ENCODE measurements around the gene BMPER.

Gene BMPER

DNA sequence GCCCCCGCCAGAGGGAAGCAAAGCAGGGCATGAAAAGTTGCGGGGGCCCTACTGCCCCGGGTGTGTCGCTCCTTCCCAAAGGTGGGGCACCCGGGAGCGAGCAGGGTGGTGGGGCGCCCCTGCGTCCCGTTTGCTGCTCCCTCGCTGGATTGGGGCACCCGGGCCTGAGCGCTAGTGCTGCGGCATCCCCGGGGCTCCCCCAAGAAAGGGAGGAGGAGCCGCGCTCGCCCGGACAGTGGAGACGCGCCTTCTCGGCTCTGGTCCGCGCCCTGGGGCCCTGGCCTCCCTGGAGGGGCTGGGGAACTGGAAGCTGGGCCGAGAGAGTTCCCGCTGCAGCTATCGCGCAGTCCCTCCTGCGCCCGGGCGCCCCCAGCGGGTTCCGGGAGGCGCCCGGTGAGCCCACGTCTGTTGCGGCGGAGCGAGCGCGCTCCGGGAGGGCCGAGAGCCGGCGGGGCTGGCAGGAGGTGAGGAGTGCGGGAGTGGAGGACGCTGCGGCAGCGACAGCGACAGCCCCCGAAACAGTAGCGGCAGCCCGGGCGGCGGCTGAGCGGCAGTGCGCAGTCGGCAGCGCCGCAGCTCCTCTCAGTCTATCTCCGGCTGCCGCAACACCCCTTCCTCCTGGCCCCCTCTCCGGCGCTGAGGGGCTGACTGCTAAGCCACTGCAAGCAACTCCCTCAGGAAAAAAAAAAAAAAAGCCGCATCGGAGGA is 504 bp upstream of the BMPER start:
- Histone ChIP-seq H3K27me3 (ENCODE audit: control insufficient read depth in 2 of 2, insufficient read depth in 2 of 2, low read length in 2 of 2) (peaks cover 28 to 38% of the 10 kb centered on the region in 2 donors), H3K36me3 (ENCODE audit: control insufficient read depth in 2 of 2, insufficient read depth in 2 of 2, low read length in 2 of 2) (no peaks in the 10 kb centered on the region), H3K4me3 (ENCODE audit: low read length in 2 of 2) (peak overlapping the region; percentile 64 to 66), H3K4me1 (ENCODE audit: control insufficient read depth in 2 of 2, insufficient read depth in 2 of 2, low read length in 2 of 2) (peaks cover 7 to 13% of the 10 kb centered on the region in 2 donors), H3K9ac (ENCODE audit: low read depth in 1 of 2, low read length in 2 of 2) (peak overlapping the region in 1 of 2 donors; percentile 58), H3K9me3 (ENCODE audit: control insufficient read depth in 2 of 2, low read length in 2 of 2) (no peaks in the 10 kb centered on the region), H3K27ac (ENCODE audit: low read depth in 2 of 2, low read length in 2 of 2) (peak overlapping the region; percentile 26 to 41)

GRCh38 chr7:33906697-33907096 is 1.4 kb downstream of the BMPER start:
- Histone ChIP-seq H3K9ac (ENCODE audit: low read depth in 1 of 2, low read length in 2 of 2) (no peak overlapping the region), H3K9me3 (ENCODE audit: control insufficient read depth in 2 of 2, low read length in 2 of 2) (no peaks in the 10 kb centered on the region), H3K27me3 (ENCODE audit: control insufficient read depth in 2 of 2, insufficient read depth in 2 of 2, low read length in 2 of 2) (peaks cover 26 to 34% of the 10 kb centered on the region in 2 donors), H3K36me3 (ENCODE audit: control insufficient read depth in 2 of 2, insufficient read depth in 2 of 2, low read length in 2 of 2) (no peaks in the 10 kb centered on the region), H3K27ac (ENCODE audit: low read depth in 2 of 2, low read length in 2 of 2) (no peak overlapping the region), H3K4me3 (ENCODE audit: low read length in 2 of 2) (no peak overlapping the region), H3K4me1 (ENCODE audit: control insufficient read depth in 2 of 2, insufficient read depth in 2 of 2, low read length in 2 of 2) (peaks cover 7 to 13% of the 10 kb centered on the region in 2 donors)

DNA sequence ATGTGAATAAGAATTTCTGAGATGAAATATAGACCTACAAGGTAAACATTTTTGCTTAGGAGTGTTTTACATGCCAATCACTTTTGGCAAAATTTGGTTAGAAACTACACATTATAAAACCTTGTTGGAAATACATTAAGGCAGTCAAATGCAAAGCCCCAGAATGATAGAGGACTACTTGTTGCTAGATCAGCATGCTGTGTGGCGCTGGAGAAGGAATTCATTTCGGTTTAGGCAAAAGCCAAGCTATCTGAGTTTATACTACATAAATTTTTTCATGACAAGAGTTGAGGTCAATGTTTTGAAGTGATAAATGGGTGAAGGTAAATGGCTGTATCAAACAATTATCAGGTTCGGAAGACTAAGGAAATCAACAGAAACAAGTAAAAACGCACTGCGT is 2.3 kb downstream of the BMPER start:
- H3K9ac ChIP-seq (ENCODE audit: low read depth in 1 of 2, low read length in 2 of 2), result no peak overlapping the region
- no peaks in the 10 kb centered on the region for H3K9me3 ChIP-seq (ENCODE audit: control insufficient read depth in 2 of 2, low read length in 2 of 2)
- H3K4me1 ChIP-seq (ENCODE audit: control insufficient read depth in 2 of 2, insufficient read depth in 2 of 2, low read length in 2 of 2), result peaks cover 7 to 13% of the 10 kb centered on the region in 2 donors
- H3K4me3 ChIP-seq (ENCODE audit: low read length in 2 of 2), result no peak overlapping the region
- no peaks in the 10 kb centered on the region for H3K36me3 ChIP-seq (ENCODE audit: control insufficient read depth in 2 of 2, insufficient read depth in 2 of 2, low read length in 2 of 2)
- peaks cover 26 to 31% of the 10 kb centered on the region in 2 donors for H3K27me3 ChIP-seq (ENCODE audit: control insufficient read depth in 2 of 2, insufficient read depth in 2 of 2, low read length in 2 of 2)
- H3K27ac ChIP-seq (ENCODE audit: low read depth in 2 of 2, low read length in 2 of 2), result no peak overlapping the region

DNA sequence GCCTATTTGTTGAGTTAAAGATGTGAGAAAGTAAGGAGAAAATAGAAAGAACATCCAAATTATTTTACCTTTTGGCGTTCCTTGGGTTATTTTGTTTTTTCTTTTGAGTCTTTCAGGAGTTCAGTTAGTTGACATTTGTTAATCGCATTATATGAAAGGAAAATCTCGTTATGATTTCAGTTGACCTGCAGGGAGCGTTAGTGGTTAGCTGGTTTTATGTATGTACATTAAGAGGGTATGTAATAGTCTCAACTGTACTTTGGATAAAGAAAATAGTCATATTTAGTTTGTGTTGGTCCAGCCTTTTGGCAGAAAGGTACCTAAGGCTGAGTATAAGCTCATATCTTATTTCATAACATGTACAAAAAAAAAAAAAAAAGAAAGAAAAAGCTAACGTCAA is 4.0 kb downstream of the BMPER start:
- no peaks in the 10 kb centered on the region for H3K9me3 ChIP-seq (ENCODE audit: control insufficient read depth in 2 of 2, low read length in 2 of 2)
- no peak overlapping the region for H3K9ac ChIP-seq (ENCODE audit: low read depth in 1 of 2, low read length in 2 of 2)
- no peak overlapping the region for H3K4me3 ChIP-seq (ENCODE audit: low read length in 2 of 2)
- peaks cover 2 to 7% of the 10 kb centered on the region in 2 donors for H3K4me1 ChIP-seq (ENCODE audit: control insufficient read depth in 2 of 2, insufficient read depth in 2 of 2, low read length in 2 of 2)
- H3K27ac ChIP-seq (ENCODE audit: low read depth in 2 of 2, low read length in 2 of 2), result no peak overlapping the region
- H3K36me3 ChIP-seq (ENCODE audit: control insufficient read depth in 2 of 2, insufficient read depth in 2 of 2, low read length in 2 of 2), result no peaks in the 10 kb centered on the region
- H3K27me3 ChIP-seq (ENCODE audit: control insufficient read depth in 2 of 2, insufficient read depth in 2 of 2, low read length in 2 of 2), result peaks cover 15 to 18% of the 10 kb centered on the region in 2 donors

GRCh38 chr7:33909755-33910154 is 4.4 kb downstream of the BMPER start:
- no peak overlapping the region for H3K27ac ChIP-seq (ENCODE audit: low read depth in 2 of 2, low read length in 2 of 2)
- no peaks in the 10 kb centered on the region for H3K9me3 ChIP-seq (ENCODE audit: control insufficient read depth in 2 of 2, low read length in 2 of 2)
- peaks cover 13 to 14% of the 10 kb centered on the region in 2 donors for H3K27me3 ChIP-seq (ENCODE audit: control insufficient read depth in 2 of 2, insufficient read depth in 2 of 2, low read length in 2 of 2)
- peaks cover under 1 to 3% of the 10 kb centered on the region in 2 donors for H3K4me1 ChIP-seq (ENCODE audit: control insufficient read depth in 2 of 2, insufficient read depth in 2 of 2, low read length in 2 of 2)
- H3K9ac ChIP-seq (ENCODE audit: low read depth in 1 of 2, low read length in 2 of 2), result no peak overlapping the region
- H3K36me3 ChIP-seq (ENCODE audit: control insufficient read depth in 2 of 2, insufficient read depth in 2 of 2, low read length in 2 of 2), result no peaks in the 10 kb centered on the region
- no peak overlapping the region for H3K4me3 ChIP-seq (ENCODE audit: low read length in 2 of 2)

DNA sequence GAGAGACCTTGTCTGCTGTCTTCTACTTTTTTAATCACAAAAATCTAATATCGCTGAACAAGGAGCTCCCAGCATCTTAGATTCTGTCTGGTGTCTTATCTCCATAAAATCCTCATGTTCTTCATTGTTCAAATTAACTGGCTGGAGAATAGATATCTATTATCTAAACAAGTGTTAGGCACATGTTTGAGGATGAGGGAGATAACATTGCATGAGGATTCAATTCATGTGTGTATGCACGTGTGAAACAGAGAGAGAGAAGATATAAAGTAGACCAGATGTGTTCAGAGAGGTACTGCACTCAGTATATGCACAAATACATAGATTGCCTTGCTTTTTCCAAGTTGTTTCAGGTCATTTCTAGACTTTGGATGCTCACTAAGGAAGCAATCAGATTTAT is 5.4 kb downstream of the BMPER start:
- Histone ChIP-seq H3K9me3 (ENCODE audit: control insufficient read depth in 2 of 2, low read length in 2 of 2) (no peaks in the 10 kb centered on the region), H3K27ac (ENCODE audit: low read depth in 2 of 2, low read length in 2 of 2) (no peak overlapping the region), H3K4me1 (ENCODE audit: control insufficient read depth in 2 of 2, insufficient read depth in 2 of 2, low read length in 2 of 2) (no peaks in the 10 kb centered on the region), H3K27me3 (ENCODE audit: control insufficient read depth in 2 of 2, insufficient read depth in 2 of 2, low read length in 2 of 2) (peaks cover 13% of the 10 kb centered on the region in 2 donors), H3K36me3 (ENCODE audit: control insufficient read depth in 2 of 2, insufficient read depth in 2 of 2, low read length in 2 of 2) (no peaks in the 10 kb centered on the region), H3K9ac (ENCODE audit: low read depth in 1 of 2, low read length in 2 of 2) (no peak overlapping the region), H3K4me3 (ENCODE audit: low read length in 2 of 2) (no peak overlapping the region)

DNA sequence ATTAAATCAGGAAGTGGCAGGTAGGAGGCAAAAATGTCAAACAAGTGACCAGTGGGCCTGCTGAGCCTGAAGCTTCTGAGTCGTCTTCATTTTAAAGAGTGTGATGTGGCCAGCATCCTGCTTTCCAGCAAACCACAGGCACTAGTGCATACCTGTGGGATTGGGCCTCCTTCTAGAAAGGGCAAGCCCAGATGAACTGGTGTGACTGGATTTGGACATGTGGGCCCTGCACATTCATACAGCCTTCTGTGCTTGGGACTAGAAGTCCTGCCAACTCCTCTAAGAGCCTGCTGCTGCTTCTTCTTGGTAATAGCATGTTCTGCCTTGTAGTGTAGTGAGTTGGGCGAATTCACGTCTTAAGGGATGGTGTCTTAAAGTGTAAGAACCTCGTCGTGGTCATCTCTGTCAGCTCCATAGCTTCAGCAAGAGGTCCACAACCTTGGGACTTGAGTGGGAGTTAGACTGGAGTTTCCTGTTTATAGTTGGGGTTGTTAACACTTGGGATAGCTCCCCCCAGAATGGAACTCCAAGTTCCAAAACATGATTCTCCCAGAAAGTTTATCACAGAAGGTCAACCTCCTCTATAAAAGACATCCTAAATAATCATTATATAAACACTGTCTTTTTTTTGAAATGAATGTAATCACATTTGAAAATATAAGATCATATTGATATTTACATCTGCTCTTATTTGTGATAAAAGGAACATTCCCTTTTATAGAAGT is 11.2 kb downstream of the BMPER start:
- no peaks in the 10 kb centered on the region for H3K4me1 ChIP-seq (ENCODE audit: control insufficient read depth in 2 of 2, insufficient read depth in 2 of 2, low read length in 2 of 2)
- H3K9me3 ChIP-seq (ENCODE audit: control insufficient read depth in 2 of 2, low read length in 2 of 2), result no peaks in the 10 kb centered on the region
- no peak overlapping the region for H3K9ac ChIP-seq (ENCODE audit: low read depth in 1 of 2, low read length in 2 of 2)
- no peaks in the 10 kb centered on the region for H3K27me3 ChIP-seq (ENCODE audit: control insufficient read depth in 2 of 2, insufficient read depth in 2 of 2, low read length in 2 of 2)
- H3K4me3 ChIP-seq (ENCODE audit: low read length in 2 of 2), result no peak overlapping the region
- peak overlapping the region in 1 of 2 donors; percentile 15 for H3K27ac ChIP-seq (ENCODE audit: low read depth in 2 of 2, low read length in 2 of 2)
- no peaks in the 10 kb centered on the region for H3K36me3 ChIP-seq (ENCODE audit: control insufficient read depth in 2 of 2, insufficient read depth in 2 of 2, low read length in 2 of 2)

DNA sequence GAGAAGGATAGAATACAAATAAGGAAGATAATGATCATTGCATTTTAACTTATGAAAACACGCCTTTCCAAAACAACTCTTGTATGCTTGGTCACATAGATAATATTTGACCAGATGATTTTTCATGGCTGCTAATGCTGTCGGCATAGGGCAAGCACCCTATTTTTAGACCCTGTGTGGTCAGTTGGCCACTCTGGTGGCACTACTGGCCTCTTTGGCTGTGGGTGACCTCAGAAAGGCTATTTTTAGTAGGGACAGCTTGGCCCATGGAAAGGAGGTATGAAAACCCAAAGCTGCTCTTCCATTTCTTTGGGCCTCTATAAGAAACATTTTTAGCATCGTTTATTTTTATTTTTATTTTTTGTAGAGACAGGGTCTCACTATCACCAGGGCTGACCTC is 12.3 kb downstream of the BMPER start:
- no peak overlapping the region for H3K4me3 ChIP-seq (ENCODE audit: low read length in 2 of 2)
- H3K9ac ChIP-seq (ENCODE audit: low read depth in 1 of 2, low read length in 2 of 2), result no peak overlapping the region
- H3K9me3 ChIP-seq (ENCODE audit: control insufficient read depth in 2 of 2, low read length in 2 of 2), result no peaks in the 10 kb centered on the region
- H3K27me3 ChIP-seq (ENCODE audit: control insufficient read depth in 2 of 2, insufficient read depth in 2 of 2, low read length in 2 of 2), result no peaks in the 10 kb centered on the region
- H3K27ac ChIP-seq (ENCODE audit: low read depth in 2 of 2, low read length in 2 of 2), result no peak overlapping the region
- no peaks in the 10 kb centered on the region for H3K4me1 ChIP-seq (ENCODE audit: control insufficient read depth in 2 of 2, insufficient read depth in 2 of 2, low read length in 2 of 2)
- no peaks in the 10 kb centered on the region for H3K36me3 ChIP-seq (ENCODE audit: control insufficient read depth in 2 of 2, insufficient read depth in 2 of 2, low read length in 2 of 2)

DNA sequence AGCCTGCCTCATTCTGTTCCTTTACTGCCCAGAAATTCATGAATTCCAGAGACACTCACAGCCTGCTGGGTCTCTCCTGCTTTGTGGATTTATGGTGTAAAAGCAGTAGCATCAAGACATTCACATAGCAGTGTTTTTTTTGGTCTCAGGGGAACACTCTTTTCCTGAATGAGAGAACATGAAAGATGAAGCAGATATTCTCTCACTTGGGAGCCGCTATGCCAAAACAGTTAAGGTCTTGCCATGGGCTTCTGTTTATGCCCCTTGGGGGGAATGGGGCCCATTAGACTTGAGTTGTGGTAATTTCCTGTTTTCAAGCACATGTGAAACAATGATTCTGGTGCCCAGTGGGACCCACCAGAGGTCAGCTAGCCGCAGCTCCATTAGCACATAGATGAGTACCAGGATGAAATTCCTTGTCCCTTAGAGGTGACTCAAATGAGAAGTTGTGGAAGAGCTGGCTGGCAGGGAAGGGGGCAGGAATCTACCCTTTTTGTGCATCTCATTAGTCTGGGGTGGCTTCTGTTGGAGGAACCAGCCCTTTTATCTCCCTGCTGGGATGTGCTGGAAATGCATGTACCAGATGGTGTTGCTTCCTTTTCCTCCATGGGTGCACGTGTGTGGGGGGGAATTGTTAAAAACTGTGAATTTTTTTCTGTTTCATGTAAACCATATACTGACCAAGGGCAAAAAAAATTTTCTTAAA is 13.3 kb downstream of the BMPER start:
- Histone ChIP-seq H3K4me3 (ENCODE audit: low read length in 2 of 2) (no peak overlapping the region), H3K36me3 (ENCODE audit: control insufficient read depth in 2 of 2, insufficient read depth in 2 of 2, low read length in 2 of 2) (no peaks in the 10 kb centered on the region), H3K4me1 (ENCODE audit: control insufficient read depth in 2 of 2, insufficient read depth in 2 of 2, low read length in 2 of 2) (no peaks in the 10 kb centered on the region), H3K27me3 (ENCODE audit: control insufficient read depth in 2 of 2, insufficient read depth in 2 of 2, low read length in 2 of 2) (no peaks in the 10 kb centered on the region), H3K27ac (ENCODE audit: low read depth in 2 of 2, low read length in 2 of 2) (no peak overlapping the region), H3K9ac (ENCODE audit: low read depth in 1 of 2, low read length in 2 of 2) (no peak overlapping the region), H3K9me3 (ENCODE audit: control insufficient read depth in 2 of 2, low read length in 2 of 2) (no peaks in the 10 kb centered on the region)

DNA sequence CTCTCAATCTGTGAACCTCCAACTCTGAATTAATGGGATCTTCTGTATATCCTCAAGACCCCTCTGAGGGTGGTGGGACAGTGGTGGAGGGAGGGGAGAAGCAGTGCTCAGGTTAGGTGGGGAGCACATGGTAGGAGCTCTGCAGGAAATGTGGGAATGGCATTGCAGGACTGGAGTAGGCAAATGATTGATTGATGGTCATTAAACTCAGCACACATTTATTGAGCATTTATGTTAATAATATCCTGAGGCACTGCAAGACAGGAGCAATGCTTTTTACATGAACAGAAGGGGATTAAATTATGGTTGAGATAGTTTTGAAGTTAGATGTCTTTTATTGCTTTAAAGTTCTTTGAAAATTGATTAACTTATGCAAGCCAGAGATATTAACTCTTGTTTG is 14.1 kb downstream of the BMPER start:
- Histone ChIP-seq H3K36me3 (ENCODE audit: control insufficient read depth in 2 of 2, insufficient read depth in 2 of 2, low read length in 2 of 2) (no peaks in the 10 kb centered on the region), H3K27me3 (ENCODE audit: control insufficient read depth in 2 of 2, insufficient read depth in 2 of 2, low read length in 2 of 2) (no peaks in the 10 kb centered on the region), H3K4me1 (ENCODE audit: control insufficient read depth in 2 of 2, insufficient read depth in 2 of 2, low read length in 2 of 2) (no peaks in the 10 kb centered on the region)

More for the DNA sequence above, 14.1 kb downstream of the BMPER start:
- H3K27ac ChIP-seq (ENCODE audit: low read depth in 2 of 2, low read length in 2 of 2), result no peak overlapping the region
- no peak overlapping the region for H3K9ac ChIP-seq (ENCODE audit: low read depth in 1 of 2, low read length in 2 of 2)
- no peak overlapping the region for H3K4me3 ChIP-seq (ENCODE audit: low read length in 2 of 2)
- no peaks in the 10 kb centered on the region for H3K9me3 ChIP-seq (ENCODE audit: control insufficient read depth in 2 of 2, low read length in 2 of 2)
